ENCODE data around the gene PHYKPL. TPM values are rescaled to one million over a fixed set of nuclear protein-coding genes. Genes with fewer than 3 reads are reported as not detected.
A peak's percentile ranks its signal among the peaks of the same experiment; 100 is the strongest.

The PHYKPL gene
- total RNA-seq, 1 donor from 2014 or later = 20.5 TPM

DNA sequence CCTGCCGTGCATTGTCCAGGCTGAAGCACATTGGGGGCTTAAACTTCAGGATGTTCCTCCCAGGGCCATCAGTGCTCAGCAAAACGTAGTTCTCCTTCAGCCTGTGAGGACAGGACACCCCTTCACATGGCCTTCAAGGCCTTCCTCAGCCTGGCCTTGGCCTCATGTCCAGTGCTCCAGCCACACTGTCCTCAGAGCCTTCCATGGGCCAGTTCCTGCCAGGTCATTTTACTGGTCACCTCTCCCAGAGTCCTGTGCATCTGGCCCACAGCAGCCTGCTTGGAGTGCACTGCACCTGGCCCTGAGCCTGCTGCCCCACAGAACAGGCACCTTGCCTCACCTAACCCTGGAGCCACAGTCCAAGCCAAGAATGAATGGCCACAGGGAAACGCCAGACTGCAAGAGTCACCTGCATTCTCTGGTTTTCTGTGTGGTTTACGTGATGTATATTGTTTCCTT, 19.6 kb downstream of the PHYKPL start:
- Histone ChIP-seq H3K9me3 (ENCODE audit: low read depth) (no peaks in the 10 kb centered on the region), H3K4me3 (no peak overlapping the region), H3K36me3 (peaks cover 6% of the 10 kb centered on the region), H3K4me1 (no peaks in the 10 kb centered on the region), H2AFZ (replicated peaks) (no peak overlapping the region), H4K20me1 (ENCODE audit: low read depth) (peaks cover 77% of the 10 kb centered on the region), H3K79me2 (ENCODE audit: low read depth) (peaks cover 24% of the 10 kb centered on the region), H3F3A (ENCODE audit: low read depth) (peaks cover 58% of the 10 kb centered on the region), H3K9ac (no peak overlapping the region), H3K27ac (no peak overlapping the region), H3K27me3 (no peaks in the 10 kb centered on the region), H3K4me2 (no peak overlapping the region)
- no peak overlapping the region for H3K27ac Mint-ChIP-seq
- H3K36me3 Mint-ChIP-seq = peaks cover 47% of the 10 kb centered on the region
- no peak overlapping the region for H3K4me3 Mint-ChIP-seq
- no peaks in the 10 kb centered on the region for H3K9me3 Mint-ChIP-seq
- peaks cover 17% of the 10 kb centered on the region for H3K27me3 Mint-ChIP-seq (ENCODE audit: insufficient read depth, low read depth)
- no peak for DNase-seq (ENCODE audit: low spot score)
- H3K4me1 Mint-ChIP-seq = peaks cover 1% of the 10 kb centered on the region
- no peak for TF ChIP-seq EZH2phosphoT487 (IDR thresholded peaks at IDR 0.05)
- no peak for TF ChIP-seq CTCF (IDR thresholded peaks at IDR 0.05)

GRCh38 chr5:178212241-178213002, 20.2 kb downstream of the PHYKPL start:
- no peaks in the 10 kb centered on the region for H3K27me3 ChIP-seq
- Mint-ChIP-seq H3K4me1 (peaks cover 3% of the 10 kb centered on the region), H3K4me3 (no peak overlapping the region), H3K27me3 (ENCODE audit: insufficient read depth, low read depth) (peaks cover 19% of the 10 kb centered on the region), H3K36me3 (peaks cover 51% of the 10 kb centered on the region), H3K9me3 (no peaks in the 10 kb centered on the region), H3K27ac (no peak overlapping the region)
- no peak overlapping the region for H3K4me3 ChIP-seq
- H3F3A ChIP-seq (ENCODE audit: low read depth) = peaks cover 64% of the 10 kb centered on the region
- H3K4me2 ChIP-seq = no peak overlapping the region
- no peak overlapping the region for H2AFZ ChIP-seq (replicated peaks)
- peaks cover 6% of the 10 kb centered on the region for H3K36me3 ChIP-seq
- peaks cover 83% of the 10 kb centered on the region for H4K20me1 ChIP-seq (ENCODE audit: low read depth)
- peaks cover 31% of the 10 kb centered on the region for H3K79me2 ChIP-seq (ENCODE audit: low read depth)
- H3K4me1 ChIP-seq = no peaks in the 10 kb centered on the region
- no peaks in the 10 kb centered on the region for H3K9me3 ChIP-seq (ENCODE audit: low read depth)
- no peak for DNase-seq (ENCODE audit: low spot score)
- TF ChIP-seq EZH2phosphoT487 (IDR thresholded peaks at IDR 0.05) = no peak
- no peak for TF ChIP-seq CTCF (IDR thresholded peaks at IDR 0.05)
- peak overlapping the region; percentile 63 for H3K27ac ChIP-seq
- no peak overlapping the region for H3K9ac ChIP-seq

GRCh38 chr5:178211095-178212048, 21.2 kb downstream of the PHYKPL start:
- H3K27me3 Mint-ChIP-seq (ENCODE audit: insufficient read depth, low read depth) = peaks cover 19% of the 10 kb centered on the region
- no peak overlapping the region for H2AFZ ChIP-seq (replicated peaks)
- H3K4me3 ChIP-seq = no peak overlapping the region
- no peak overlapping the region for H3K4me3 Mint-ChIP-seq
- no peaks in the 10 kb centered on the region for H3K9me3 Mint-ChIP-seq
- peaks cover 11% of the 10 kb centered on the region for H3K4me1 Mint-ChIP-seq
- peaks cover 16% of the 10 kb centered on the region for H3K36me3 ChIP-seq
- no peaks in the 10 kb centered on the region for H3K9me3 ChIP-seq (ENCODE audit: low read depth)
- H3K9ac ChIP-seq = no peak overlapping the region
- no peak for DNase-seq (ENCODE audit: low spot score)
- no peaks in the 10 kb centered on the region for H3K27me3 ChIP-seq
- peaks cover 9% of the 10 kb centered on the region for H3K4me1 ChIP-seq
- H4K20me1 ChIP-seq (ENCODE audit: low read depth) = peaks cover 93% of the 10 kb centered on the region
- no peak overlapping the region for H3K27ac Mint-ChIP-seq
- no peak overlapping the region for H3K4me2 ChIP-seq
- H3K36me3 Mint-ChIP-seq = peaks cover 51% of the 10 kb centered on the region
- TF ChIP-seq CTCF (IDR thresholded peaks at IDR 0.05) (no peak), EZH2phosphoT487 (IDR thresholded peaks at IDR 0.05) (no peak), EZH2 (IDR thresholded peaks at IDR 0.05) (no peak)
- H3F3A ChIP-seq (ENCODE audit: low read depth) = peaks cover 73% of the 10 kb centered on the region
- H3K79me2 ChIP-seq (ENCODE audit: low read depth) = peaks cover 41% of the 10 kb centered on the region
- peak overlapping the region; percentile 63 for H3K27ac ChIP-seq
